Measurements from ENCODE around the gene TSEN54.

GRCh38 chr17:75476271-75476671 is 40.1 kb upstream of the TSEN54 start:
- TF ChIP-seq SIN3A (IDR thresholded peaks at IDR 0.05; ENCODE audit: borderline replicate concordance, insufficient read depth, low read length) (no peak), POLR2AphosphoS5 (IDR thresholded peaks at IDR 0.05; ENCODE audit: low read depth, low read length) (no peak)

Data from PFSK-1 (cell line).